ENCODE data around the gene KDM6A. TPM values are rescaled to one million over a fixed set of nuclear protein-coding genes. Genes with fewer than 3 reads are reported as not detected.
"Not testable (repeated sequence)": the region's sequence is repeated elsewhere in the genome, so short reads cannot be mapped to it uniquely, and the experiment has no call there.

Gene KDM6A
- polyA plus RNA-seq (2013, experiment 1 of 4): 25.8 TPM
- polyA plus RNA-seq (2013, experiment 2 of 4): 29.7 TPM
- polyA plus RNA-seq (2013, experiment 3 of 4): 21.5 TPM
- 22.9 TPM for polyA plus RNA-seq (2013, experiment 4 of 4)

DNA sequence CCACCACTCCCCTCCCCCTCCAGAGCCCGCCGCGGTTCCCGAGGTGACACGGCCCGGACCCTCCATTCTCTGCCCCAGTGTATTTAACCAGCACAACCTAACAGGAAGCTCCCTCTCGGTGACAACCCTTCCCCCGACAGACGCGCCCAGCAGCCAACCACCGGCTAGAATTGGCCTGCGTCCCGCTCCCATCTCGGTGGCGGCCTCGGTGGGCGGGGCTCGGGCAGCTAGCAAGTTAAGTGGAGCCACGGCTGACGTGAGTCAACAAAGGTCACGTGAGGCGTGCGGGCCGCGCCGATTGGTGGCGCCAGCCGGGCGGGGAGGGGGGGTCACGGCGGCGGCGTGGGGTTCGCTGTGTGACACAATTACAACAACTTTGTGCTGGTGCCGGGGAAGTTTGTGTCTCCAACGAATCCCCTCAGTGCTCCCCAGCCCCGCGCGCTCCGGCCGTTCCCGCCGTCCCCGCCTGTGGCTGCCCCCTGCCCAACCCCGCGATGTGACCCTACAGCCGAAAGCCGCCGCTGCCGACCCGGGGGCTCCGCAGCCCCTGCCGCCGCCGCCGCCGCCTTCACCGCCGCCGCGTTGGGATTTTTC, at the start of gene KDM6A:
Gene KDM6A (plus strand): TSS at position 368 of the 594 bp plus-strand sequence. CDS start 364 bp downstream, outside the sequence.
- 0% methylated on average over 61 of the region's 61 CpGs for WGBS, 2 experiments
- H3K36me3 ChIP-seq (ENCODE audit: control insufficient read depth, insufficient read depth, low read length): no peaks in the 10 kb centered on the region
- H3K4me3 ChIP-seq (ENCODE audit: insufficient read depth, low read depth, low read length): peak within 1 kb of the TSS; percentile 70
- no peaks in the 10 kb centered on the region for H3K9me3 ChIP-seq (ENCODE audit: control insufficient read depth, low read length)
- H3K4me1 ChIP-seq (ENCODE audit: control insufficient read depth, insufficient read depth, low read length): no peaks in the 10 kb centered on the region
- no peaks in the 10 kb centered on the region for H3K27me3 ChIP-seq (ENCODE audit: control insufficient read depth, insufficient read depth, low read length, poor library complexity, severe bottlenecking)
- H3K27ac ChIP-seq (ENCODE audit: insufficient read depth, low read depth, low read length, poor library complexity, severe bottlenecking): peak within 1 kb of the TSS; percentile 95

DNA sequence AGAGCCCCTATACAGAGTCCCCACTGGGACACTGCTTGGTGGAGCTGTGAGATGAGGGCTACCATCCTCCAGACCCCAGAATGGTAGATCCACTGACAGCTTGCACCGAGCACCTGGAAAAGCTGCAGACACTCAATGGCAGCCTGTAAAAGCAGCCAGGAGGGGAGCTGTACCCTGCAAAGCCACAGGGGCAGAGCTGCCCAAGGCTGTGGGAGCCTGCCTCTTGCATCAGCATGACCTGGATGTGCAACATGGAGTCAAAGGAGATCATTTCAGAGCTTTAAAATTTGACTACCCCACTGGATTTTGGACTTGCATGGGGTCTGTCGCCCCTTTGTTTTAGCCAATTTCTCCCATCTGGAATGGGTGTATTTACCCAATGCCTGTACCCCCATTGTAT, 49.8 kb upstream of the KDM6A start:
- not testable (repeated sequence) for H3K36me3 ChIP-seq (ENCODE audit: control insufficient read depth, insufficient read depth, low read length); H3K4me1 ChIP-seq (ENCODE audit: control insufficient read depth, insufficient read depth, low read length); H3K9me3 ChIP-seq (ENCODE audit: control insufficient read depth, low read length); H3K27me3 ChIP-seq (ENCODE audit: control insufficient read depth, insufficient read depth, low read length, poor library complexity, severe bottlenecking); H3K27ac ChIP-seq (ENCODE audit: insufficient read depth, low read depth, low read length, poor library complexity, severe bottlenecking); H3K4me3 ChIP-seq (ENCODE audit: insufficient read depth, low read depth, low read length)
- 94 to 95% methylated on average over 2 of the region's 2 CpGs for WGBS, 2 experiments

DNA sequence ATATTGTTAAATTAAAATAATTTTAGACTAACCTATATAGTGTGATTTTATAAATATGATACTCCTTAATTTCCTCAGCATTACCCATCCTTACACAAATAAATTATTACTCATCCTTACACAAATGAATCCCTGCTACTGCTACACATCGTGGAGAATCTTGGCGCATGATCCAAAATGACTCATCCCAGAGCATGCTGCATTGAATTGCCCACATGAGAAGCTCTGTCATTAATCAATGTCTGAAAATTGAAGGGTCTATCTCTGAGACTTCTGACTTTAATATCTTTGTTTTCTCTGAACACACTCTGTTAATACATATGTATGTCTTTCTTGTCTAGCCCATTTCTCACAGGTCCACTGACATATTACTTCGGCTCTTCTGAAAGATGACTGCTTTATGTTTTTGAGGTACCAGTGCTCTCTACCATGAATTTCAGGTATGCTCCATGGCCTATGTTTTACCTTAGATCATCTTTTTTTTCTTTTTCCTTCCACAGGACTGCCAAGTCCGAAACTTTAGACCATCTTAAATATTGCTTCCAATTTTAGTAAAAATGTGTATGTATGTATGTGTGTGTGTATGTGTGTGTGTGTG, 44.9 kb upstream of the KDM6A start:
- H3K27ac ChIP-seq (ENCODE audit: insufficient read depth, low read depth, low read length, poor library complexity, severe bottlenecking): no peak overlapping the region
- 83 to 90% methylated on average over 3 of the region's 4 CpGs for WGBS, 2 experiments
- H3K4me1 ChIP-seq (ENCODE audit: control insufficient read depth, insufficient read depth, low read length): no peaks in the 10 kb centered on the region
- no peaks in the 10 kb centered on the region for H3K27me3 ChIP-seq (ENCODE audit: control insufficient read depth, insufficient read depth, low read length, poor library complexity, severe bottlenecking)
- H3K4me3 ChIP-seq (ENCODE audit: insufficient read depth, low read depth, low read length): no peak overlapping the region
- no peaks in the 10 kb centered on the region for H3K36me3 ChIP-seq (ENCODE audit: control insufficient read depth, insufficient read depth, low read length)
- H3K9me3 ChIP-seq (ENCODE audit: control insufficient read depth, low read length): no peaks in the 10 kb centered on the region

DNA sequence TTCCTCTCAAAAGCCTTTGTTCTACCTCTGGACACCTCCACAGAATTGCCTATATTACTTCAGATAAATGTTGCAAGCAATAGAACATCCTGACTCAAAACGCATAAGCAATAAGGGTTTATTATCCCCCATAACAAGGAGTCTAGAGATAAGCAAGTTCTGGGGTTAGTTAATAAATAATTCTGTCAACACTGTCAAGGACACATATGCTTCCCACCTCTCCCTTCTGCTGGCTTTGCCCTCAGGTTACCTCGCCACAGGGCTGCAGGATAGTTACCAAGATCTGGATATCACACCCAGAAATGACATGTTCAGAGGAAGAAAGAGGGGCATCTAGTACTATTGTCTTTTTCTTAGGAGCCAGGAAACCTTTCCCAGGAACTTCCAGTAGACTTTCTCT, 43.2 kb upstream of the KDM6A start:
- H3K36me3 ChIP-seq (ENCODE audit: control insufficient read depth, insufficient read depth, low read length): no peaks in the 10 kb centered on the region
- 83 to 95% methylated on average over 1 to 2 of the region's 2 CpGs for WGBS, 2 experiments
- H3K9me3 ChIP-seq (ENCODE audit: control insufficient read depth, low read length): no peaks in the 10 kb centered on the region
- H3K4me3 ChIP-seq (ENCODE audit: insufficient read depth, low read depth, low read length): no peak overlapping the region
- no peaks in the 10 kb centered on the region for H3K4me1 ChIP-seq (ENCODE audit: control insufficient read depth, insufficient read depth, low read length)
- H3K27me3 ChIP-seq (ENCODE audit: control insufficient read depth, insufficient read depth, low read length, poor library complexity, severe bottlenecking): no peaks in the 10 kb centered on the region
- no peak overlapping the region for H3K27ac ChIP-seq (ENCODE audit: insufficient read depth, low read depth, low read length, poor library complexity, severe bottlenecking)

DNA sequence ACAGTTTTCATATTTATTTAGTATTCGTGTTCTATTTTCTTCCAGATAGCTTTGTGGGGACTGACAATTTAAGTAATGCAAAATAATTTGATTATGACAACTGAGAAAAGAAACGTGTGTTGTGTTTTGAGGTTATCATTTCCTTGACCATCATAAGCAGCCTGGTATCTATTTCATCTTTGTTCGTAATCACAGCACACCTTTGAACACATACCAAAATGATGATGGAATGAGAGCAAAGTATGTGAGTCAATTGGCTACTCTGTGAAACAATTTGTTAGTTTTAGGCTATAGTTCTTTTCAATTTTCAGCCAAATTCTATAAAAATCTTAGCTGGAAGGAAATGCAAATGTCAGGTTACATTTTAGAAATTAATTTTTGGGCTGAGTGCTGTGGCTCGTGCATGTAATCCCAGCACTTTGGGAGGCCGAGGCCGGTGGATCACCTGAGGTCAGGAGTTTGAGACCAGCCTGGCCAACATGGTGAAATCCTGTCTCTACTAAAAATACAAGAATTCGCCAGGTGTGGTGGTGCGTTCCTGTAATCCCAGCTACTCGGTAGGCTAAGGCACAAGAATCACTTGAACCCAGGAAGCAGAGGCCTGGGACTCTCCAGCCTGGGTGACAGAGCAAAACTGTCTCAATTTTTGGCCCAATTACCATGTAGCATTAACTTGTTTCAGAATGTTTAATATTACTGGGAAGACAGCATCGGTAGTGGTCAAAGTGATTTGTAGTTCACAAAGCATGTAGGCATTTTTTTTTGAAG, 30.3 kb upstream of the KDM6A start:
- H3K36me3 ChIP-seq (ENCODE audit: control insufficient read depth, insufficient read depth, low read length): no peaks in the 10 kb centered on the region
- no peaks in the 10 kb centered on the region for H3K4me1 ChIP-seq (ENCODE audit: control insufficient read depth, insufficient read depth, low read length)
- H3K27me3 ChIP-seq (ENCODE audit: control insufficient read depth, insufficient read depth, low read length, poor library complexity, severe bottlenecking): no peaks in the 10 kb centered on the region
- no peak overlapping the region for H3K4me3 ChIP-seq (ENCODE audit: insufficient read depth, low read depth, low read length)
- WGBS, 2 experiments: 94 to 96% methylated on average over 7 to 9 of the region's 10 CpGs
- no peaks in the 10 kb centered on the region for H3K9me3 ChIP-seq (ENCODE audit: control insufficient read depth, low read length)
- no peak overlapping the region for H3K27ac ChIP-seq (ENCODE audit: insufficient read depth, low read depth, low read length, poor library complexity, severe bottlenecking)

DNA sequence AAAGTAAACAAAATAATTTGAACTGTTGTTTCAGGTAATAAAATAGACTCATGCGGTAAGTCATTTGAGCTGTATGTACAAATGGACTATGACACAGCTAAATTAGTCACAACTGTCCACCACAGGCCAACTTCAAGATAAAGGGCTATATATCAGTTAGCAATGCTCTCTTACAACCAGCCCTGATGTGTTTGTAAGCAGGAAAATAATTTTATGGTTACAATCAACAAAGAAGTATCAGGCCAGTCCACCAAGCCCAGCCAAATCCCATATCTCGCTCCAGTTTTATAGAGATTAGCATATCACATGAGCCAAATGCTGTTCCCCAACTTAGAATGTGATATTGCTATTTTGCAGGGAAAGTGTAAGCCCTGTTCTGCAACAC, 29.7 kb upstream of the KDM6A start:
- Histone ChIP-seq H3K27me3 (ENCODE audit: control insufficient read depth, insufficient read depth, low read length, poor library complexity, severe bottlenecking) (no peaks in the 10 kb centered on the region), H3K4me1 (ENCODE audit: control insufficient read depth, insufficient read depth, low read length) (no peaks in the 10 kb centered on the region), H3K4me3 (ENCODE audit: insufficient read depth, low read depth, low read length) (no peak overlapping the region), H3K9me3 (ENCODE audit: control insufficient read depth, low read length) (no peaks in the 10 kb centered on the region), H3K27ac (ENCODE audit: insufficient read depth, low read depth, low read length, poor library complexity, severe bottlenecking) (no peak overlapping the region), H3K36me3 (ENCODE audit: control insufficient read depth, insufficient read depth, low read length) (no peaks in the 10 kb centered on the region)
- 100% methylated on average over 1 of the region's 2 CpGs; no CpG with 5 or more reads in 1 of the 2 experiments for WGBS, 2 experiments

DNA sequence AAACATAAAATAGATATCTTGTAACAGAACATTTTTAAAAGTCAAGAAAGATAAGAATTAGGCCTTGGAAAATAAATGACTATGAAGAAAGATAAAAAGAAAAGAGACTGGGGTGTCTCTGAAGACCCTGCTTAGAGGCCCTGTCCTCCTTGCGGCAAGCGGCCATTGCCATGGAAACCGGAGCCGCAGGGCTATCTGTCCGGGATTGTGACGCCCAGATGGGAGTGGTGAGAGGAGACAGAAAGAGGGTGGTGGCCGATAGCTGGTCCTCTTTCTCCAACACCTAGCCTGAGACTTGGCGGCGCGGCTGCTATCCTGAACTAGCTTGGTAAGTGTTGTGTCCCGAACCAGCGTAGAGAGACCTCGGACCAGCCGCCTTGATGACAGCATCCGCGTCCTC, 29.2 kb upstream of the KDM6A start, which contains the start of gene DUSP21:
Gene DUSP21 (plus strand): TSS at position 269 of the 400 bp plus-strand sequence. CDS start 112 bp downstream, at position 381.
- H3K4me3 ChIP-seq (ENCODE audit: insufficient read depth, low read depth, low read length): no peak within 1 kb of the TSS
- no peaks in the 10 kb centered on the region for H3K36me3 ChIP-seq (ENCODE audit: control insufficient read depth, insufficient read depth, low read length)
- WGBS, 2 experiments: 92 to 93% methylated on average over 16 of the region's 16 CpGs
- H3K4me1 ChIP-seq (ENCODE audit: control insufficient read depth, insufficient read depth, low read length): no peaks in the 10 kb centered on the region
- no peak within 1 kb of the TSS for H3K27ac ChIP-seq (ENCODE audit: insufficient read depth, low read depth, low read length, poor library complexity, severe bottlenecking)
- no peaks in the 10 kb centered on the region for H3K27me3 ChIP-seq (ENCODE audit: control insufficient read depth, insufficient read depth, low read length, poor library complexity, severe bottlenecking)
- H3K9me3 ChIP-seq (ENCODE audit: control insufficient read depth, low read length): no peaks in the 10 kb centered on the region

DNA sequence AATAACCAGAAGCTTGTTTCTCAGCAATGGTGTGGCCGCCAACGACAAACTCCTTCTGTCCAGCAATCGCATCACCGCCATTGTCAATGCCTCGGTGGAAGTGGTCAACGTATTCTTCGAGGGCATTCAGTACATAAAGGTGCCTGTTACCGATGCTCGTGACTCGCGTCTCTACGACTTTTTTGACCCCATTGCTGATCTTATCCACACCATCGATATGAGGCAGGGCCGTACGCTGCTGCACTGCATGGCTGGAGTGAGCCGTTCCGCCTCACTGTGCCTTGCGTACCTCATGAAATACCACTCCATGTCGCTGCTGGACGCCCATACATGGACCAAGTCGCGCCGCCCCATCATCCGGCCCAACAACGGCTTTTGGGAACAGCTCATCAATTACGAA, 28.8 kb upstream of the KDM6A start:
- H3K4me1 ChIP-seq (ENCODE audit: control insufficient read depth, insufficient read depth, low read length): no peaks in the 10 kb centered on the region
- H3K27ac ChIP-seq (ENCODE audit: insufficient read depth, low read depth, low read length, poor library complexity, severe bottlenecking): no peak overlapping the region
- 95 to 96% methylated on average over 26 of the region's 26 CpGs for WGBS, 2 experiments
- no peak overlapping the region for H3K4me3 ChIP-seq (ENCODE audit: insufficient read depth, low read depth, low read length)
- H3K36me3 ChIP-seq (ENCODE audit: control insufficient read depth, insufficient read depth, low read length): no peaks in the 10 kb centered on the region
- no peaks in the 10 kb centered on the region for H3K27me3 ChIP-seq (ENCODE audit: control insufficient read depth, insufficient read depth, low read length, poor library complexity, severe bottlenecking)
- no peaks in the 10 kb centered on the region for H3K9me3 ChIP-seq (ENCODE audit: control insufficient read depth, low read length)

DNA sequence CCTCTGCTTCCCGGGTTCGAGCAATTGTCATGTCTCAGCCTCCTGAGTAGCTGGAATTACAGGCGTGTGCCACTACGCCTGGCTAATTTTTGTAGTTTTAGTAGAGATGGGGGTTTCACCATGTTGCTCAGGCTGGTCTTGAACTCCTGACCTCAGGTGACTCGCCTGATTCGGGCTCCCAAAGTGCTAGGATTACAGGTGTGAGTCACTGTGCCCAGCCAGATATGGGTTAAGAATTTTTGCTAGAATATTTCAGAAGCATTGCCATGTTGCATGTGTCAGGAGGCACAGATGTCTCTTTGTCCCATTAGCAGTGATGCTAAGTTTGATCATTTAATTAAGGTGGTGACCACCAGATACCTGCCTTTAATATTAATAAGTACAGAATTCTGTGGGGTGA, 22.1 kb upstream of the KDM6A start:
- H3K4me3 ChIP-seq (ENCODE audit: insufficient read depth, low read depth, low read length); H3K9me3 ChIP-seq (ENCODE audit: control insufficient read depth, low read length); H3K27ac ChIP-seq (ENCODE audit: insufficient read depth, low read depth, low read length, poor library complexity, severe bottlenecking); H3K4me1 ChIP-seq (ENCODE audit: control insufficient read depth, insufficient read depth, low read length); H3K27me3 ChIP-seq (ENCODE audit: control insufficient read depth, insufficient read depth, low read length, poor library complexity, severe bottlenecking); H3K36me3 ChIP-seq (ENCODE audit: control insufficient read depth, insufficient read depth, low read length): not testable (repeated sequence)
- 94 to 96% methylated on average over 6 of the region's 6 CpGs for WGBS, 2 experiments

DNA sequence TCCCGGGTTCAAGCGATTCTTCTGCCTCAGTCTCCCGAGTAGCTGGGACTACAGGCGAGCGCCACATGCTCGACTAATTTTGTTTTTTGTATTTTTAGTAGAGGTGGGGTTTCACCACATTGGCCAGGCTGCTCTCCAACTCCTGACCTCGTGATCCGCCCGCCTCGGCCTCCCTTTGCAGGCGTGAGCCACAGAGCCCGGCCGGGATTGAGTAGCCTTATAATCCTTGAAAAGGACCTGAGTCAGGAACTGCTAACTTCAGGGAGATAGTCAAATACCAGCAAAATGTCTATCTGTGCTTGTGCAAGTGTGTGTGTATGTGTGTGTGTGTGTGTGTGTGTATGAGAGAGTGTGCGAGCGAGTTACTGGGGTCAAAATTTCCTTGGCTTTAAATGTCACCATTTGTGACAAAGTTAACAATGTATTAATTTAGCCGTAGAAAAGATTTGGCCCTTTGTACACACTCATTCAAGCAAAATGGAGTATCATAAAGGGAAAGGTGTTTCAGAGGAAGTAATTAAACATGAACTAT, 1.8 kb upstream of the KDM6A start:
- H3K27me3 ChIP-seq (ENCODE audit: control insufficient read depth, insufficient read depth, low read length, poor library complexity, severe bottlenecking): no peaks in the 10 kb centered on the region
- H3K4me1 ChIP-seq (ENCODE audit: control insufficient read depth, insufficient read depth, low read length): no peaks in the 10 kb centered on the region
- 79 to 80% methylated on average over 12 to 15 of the region's 16 CpGs for WGBS, 2 experiments
- H3K36me3 ChIP-seq (ENCODE audit: control insufficient read depth, insufficient read depth, low read length): no peaks in the 10 kb centered on the region
- no peak overlapping the region for H3K27ac ChIP-seq (ENCODE audit: insufficient read depth, low read depth, low read length, poor library complexity, severe bottlenecking)
- peak overlapping the region; percentile 70 for H3K4me3 ChIP-seq (ENCODE audit: insufficient read depth, low read depth, low read length)
- no peaks in the 10 kb centered on the region for H3K9me3 ChIP-seq (ENCODE audit: control insufficient read depth, low read length)
